CD4-positive, alpha-beta T cell (primary cell): ENCODE measurements around the gene KCND3. TPM values are rescaled to one million over a fixed set of nuclear protein-coding genes. Genes with fewer than 3 reads are reported as not detected.

Source experiments
- ATAC-seq: fragments of 200-7000 bp; cut with Tn5 transposase; one replicate; pipeline ENCODE4 v1.10.0; 2022; ENCODE audit warnings: mild to moderate bottlenecking; ENCODE audit not compliant: poor library complexity
- CTCF ChIA-PET: fragments of 350-600 bp; sonication (Branson Sonifier 250); formaldehyde crosslinking; loops from one replicate; lab custom pipeline; 2021; ENCODE audit warnings: antibody characterized with exemption, inconsistent platforms; lab: Charles Lee
- POLR2A ChIA-PET: fragments of 350-600 bp; sonication (Branson Sonifier 250); formaldehyde crosslinking; loops from one replicate; lab custom pipeline; 2021; ENCODE audit warnings: antibody characterized with exemption, inconsistent platforms; lab: Charles Lee
- DNase-seq, 14 experiments: peaks; one replicate each; pipeline ENCODE4 v3.0.0-alpha.2; 2013 to 2020; ENCODE audit warnings: mixed read lengths in 2 of 14
- H3K27ac ChIP-seq, 2 donors: one replicate each; pipeline versions ENCODE4 v1.5.1 to v1.7.0; 2013; ENCODE audit warnings: low read length in 2 of 2, low read depth in 1 of 2, mild to moderate bottlenecking in 1 of 2
- H3K27me3 ChIP-seq, 2 experiments: 1 replicate in 1 of 2; 2 replicates in 1 of 2; pipeline versions ENCODE4 v1.6.1 to v1.7.0; 2013; ENCODE audit warnings: low read length in 2 of 2, control low read depth in 1 of 2, mild to moderate bottlenecking in 1 of 2, moderate library complexity in 1 of 2; ENCODE audit not compliant: insufficient read depth in 2 of 2, control insufficient read depth in 1 of 2
- H3K36me3 ChIP-seq: one replicate; pipeline ENCODE4 v1.6.1; 2013; ENCODE audit warnings: low read length, control low read depth; ENCODE audit not compliant: insufficient read depth
- H3K4me1 ChIP-seq: one replicate; pipeline ENCODE4 v1.6.1; 2013; ENCODE audit warnings: low read length, control low read depth; ENCODE audit not compliant: insufficient read depth
- H3K4me3 ChIP-seq: one replicate; pipeline ENCODE4 v1.5.1; 2013; ENCODE audit warnings: mild to moderate bottlenecking, low read length, moderate library complexity
- H3K9me3 ChIP-seq, 2 experiments: 1 replicate in 1 of 2; 2 replicates in 1 of 2; pipeline versions ENCODE4 v1.6.1 to v1.7.0; 2013; ENCODE audit warnings: low read length in 2 of 2, mild to moderate bottlenecking in 2 of 2, control low read depth in 1 of 2, moderate library complexity in 1 of 2; ENCODE audit not compliant: control insufficient read depth in 1 of 2, insufficient read depth in 1 of 2
- H3K27ac Mint-ChIP-seq: one replicate; pipeline ENCODE4 v1.8.0; 2020; ENCODE audit warnings: mixed read lengths
- H3K27me3 Mint-ChIP-seq: one replicate; pipeline ENCODE4 v1.8.0; 2021; ENCODE audit warnings: mixed read lengths
- H3K36me3 Mint-ChIP-seq: one replicate; pipeline ENCODE4 v1.8.0; 2021; ENCODE audit warnings: low read depth, mixed read lengths
- H3K4me1 Mint-ChIP-seq: one replicate; pipeline ENCODE4 v1.8.0; 2021; ENCODE audit warnings: low read depth, mixed read lengths
- H3K4me3 Mint-ChIP-seq: one replicate; pipeline ENCODE4 v1.8.0; 2020; ENCODE audit warnings: mild to moderate bottlenecking, mixed read lengths
- H3K9me3 Mint-ChIP-seq: one replicate; pipeline ENCODE4 v1.8.0; 2020; ENCODE audit warnings: mixed read lengths
- intact Hi-C, 2 experiments: fragments of 100-400 bp; cut with DNase I in 1 of 2; cut with micrococcal nuclease in 1 of 2; formaldehyde crosslinking; loops; one replicate each; pipeline versions ENCODE4 v1.15.1 to v1.9.0; 2023 to 2025; cut with DNase I, micrococcal nuclease
- total RNA-seq, 174 experiments: library from RNA in 2 of 174; stranded (reverse) in 2 of 174; gene quantifications; one replicate each; pipeline ENCODE4 v1.2.3 and lab custom pipeline; 2021 to 2026
- TF ChIP-seq, protein P1 (sequence below): fragments of 200-600 bp; IDR thresholded peaks from one replicate; pipeline ENCODE4 v1.8.0; 2022; ENCODE audit warnings: antibody characterized with exemption, mild to moderate bottlenecking

KCND3 gene
- total RNA-seq, 2 experiments from 2014 or later, result 0.05 TPM; not detected in 1

- TF ChIP-seq, protein P1, sequence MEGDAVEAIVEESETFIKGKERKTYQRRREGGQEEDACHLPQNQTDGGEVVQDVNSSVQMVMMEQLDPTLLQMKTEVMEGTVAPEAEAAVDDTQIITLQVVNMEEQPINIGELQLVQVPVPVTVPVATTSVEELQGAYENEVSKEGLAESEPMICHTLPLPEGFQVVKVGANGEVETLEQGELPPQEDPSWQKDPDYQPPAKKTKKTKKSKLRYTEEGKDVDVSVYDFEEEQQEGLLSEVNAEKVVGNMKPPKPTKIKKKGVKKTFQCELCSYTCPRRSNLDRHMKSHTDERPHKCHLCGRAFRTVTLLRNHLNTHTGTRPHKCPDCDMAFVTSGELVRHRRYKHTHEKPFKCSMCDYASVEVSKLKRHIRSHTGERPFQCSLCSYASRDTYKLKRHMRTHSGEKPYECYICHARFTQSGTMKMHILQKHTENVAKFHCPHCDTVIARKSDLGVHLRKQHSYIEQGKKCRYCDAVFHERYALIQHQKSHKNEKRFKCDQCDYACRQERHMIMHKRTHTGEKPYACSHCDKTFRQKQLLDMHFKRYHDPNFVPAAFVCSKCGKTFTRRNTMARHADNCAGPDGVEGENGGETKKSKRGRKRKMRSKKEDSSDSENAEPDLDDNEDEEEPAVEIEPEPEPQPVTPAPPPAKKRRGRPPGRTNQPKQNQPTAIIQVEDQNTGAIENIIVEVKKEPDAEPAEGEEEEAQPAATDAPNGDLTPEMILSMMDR, result no peak
- H3K4me1 ChIP-seq, result no peaks in the 10 kb centered on the region
- ATAC-seq, result no peak
- Mint-ChIP-seq H3K36me3 (no peaks in the 10 kb centered on the region), H3K4me1 (no peaks in the 10 kb centered on the region), H3K9me3 (no peaks in the 10 kb centered on the region), H3K27ac (no peak overlapping the region), H3K4me3 (no peak overlapping the region), H3K27me3 (peaks cover 13% of the 10 kb centered on the region)
- CTCF ChIA-PET, result no interaction called here
- no peak overlapping the region for H3K27ac ChIP-seq
- H3K9me3 ChIP-seq, result no peaks in the 10 kb centered on the region
- no peak for DNase-seq
- POLR2A ChIA-PET, result no interaction called here
- intact Hi-C loops, result no loop called here
- H3K27me3 ChIP-seq, result no peaks in the 10 kb centered on the region
- H3K4me3 ChIP-seq, result no peak overlapping the region
- H3K36me3 ChIP-seq, result no peaks in the 10 kb centered on the region
Measured at GRCh38 chr1:111778066-111778465, 211.4 kb downstream of the KCND3 start.

GRCh38 chr1:111777301-111777700, 212.2 kb downstream of the KCND3 start:
- H3K27me3 Mint-ChIP-seq, result peaks cover 6% of the 10 kb centered on the region
- intact Hi-C loops, result no loop called here
- H3K9me3 Mint-ChIP-seq, result no peaks in the 10 kb centered on the region
- DNase-seq (no peak), ATAC-seq (no peak)
- H3K27ac Mint-ChIP-seq, result no peak overlapping the region
- Histone ChIP-seq H3K27ac (no peak overlapping the region), H3K4me3 (no peak overlapping the region), H3K36me3 (no peaks in the 10 kb centered on the region), H3K27me3 (no peaks in the 10 kb centered on the region), H3K4me1 (no peaks in the 10 kb centered on the region), H3K9me3 (no peaks in the 10 kb centered on the region)
- H3K36me3 Mint-ChIP-seq, result no peaks in the 10 kb centered on the region
- H3K4me3 Mint-ChIP-seq, result no peak overlapping the region
- TF ChIP-seq, protein P1, result no peak
- H3K4me1 Mint-ChIP-seq, result no peaks in the 10 kb centered on the region
- POLR2A ChIA-PET, result no interaction called here
- CTCF ChIA-PET, result no interaction called here

- Histone ChIP-seq H3K4me1 (no peaks in the 10 kb centered on the region), H3K9me3 (no peaks in the 10 kb centered on the region), H3K27me3 (no peaks in the 10 kb centered on the region), H3K27ac (no peak overlapping the region), H3K4me3 (no peak overlapping the region), H3K36me3 (no peaks in the 10 kb centered on the region)
- no peaks in the 10 kb centered on the region for H3K9me3 Mint-ChIP-seq
- intact Hi-C loops, result no loop called here
- H3K27me3 Mint-ChIP-seq, result peaks cover 6% of the 10 kb centered on the region
- TF ChIP-seq, protein P1, result no peak
- POLR2A ChIA-PET, result no interaction called here
- DNase-seq (no peak), ATAC-seq (no peak)
- H3K4me3 Mint-ChIP-seq, result no peak overlapping the region
- no peak overlapping the region for H3K27ac Mint-ChIP-seq
- H3K4me1 Mint-ChIP-seq, result no peaks in the 10 kb centered on the region
- CTCF ChIA-PET, result no interaction called here
- H3K36me3 Mint-ChIP-seq, result no peaks in the 10 kb centered on the region
Measured at GRCh38 chr1:111776861-111777260, 212.6 kb downstream of the KCND3 start.
